ENCODE measurements around the gene EPB41L1.
A peak's percentile ranks its signal among the peaks of the same experiment; 100 is the strongest.

EPB41L1 gene

GRCh38 chr20:36234771-36235320, 80.3 kb downstream of the EPB41L1 start:
- no peak for DNase-seq

- peak; percentile 90 for DNase-seq
Observed at GRCh38 chr20:36235892-36236785, 81.6 kb downstream of the EPB41L1 start, which contains the start of gene AAR2. Gene AAR2, plus strand, starts transcription at chr20:36236478. Its CDS starts 3,391 bp downstream, at chr20:36239869.

GRCh38 chr20:36236786-36237121, 82.2 kb downstream of the EPB41L1 start:
- no peak for DNase-seq

DNA sequence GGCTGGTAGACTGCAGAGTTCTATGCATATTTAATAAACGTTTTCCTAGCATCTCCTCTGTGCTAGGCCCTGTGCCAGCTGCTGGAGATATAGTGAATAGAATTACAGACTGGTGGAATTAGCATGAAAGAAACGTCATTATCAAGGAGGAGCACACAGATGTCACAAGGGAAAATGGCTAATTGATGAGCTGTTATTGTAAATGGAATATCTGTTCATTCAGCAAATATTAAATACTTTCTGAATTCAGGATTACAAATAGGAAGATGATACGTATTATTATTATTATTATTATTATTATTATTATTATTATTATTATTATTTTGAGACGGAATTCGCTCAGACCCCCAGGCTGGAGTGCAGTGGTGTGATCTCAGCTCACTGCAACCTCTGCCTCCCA, 82.9 kb downstream of the EPB41L1 start:
- no peak for DNase-seq

GRCh38 chr20:36238153-36238552, 83.6 kb downstream of the EPB41L1 start:
- DNase-seq = no peak

GRCh38 chr20:36238760-36239159, 84.2 kb downstream of the EPB41L1 start:
- DNase-seq = no peak

GRCh38 chr20:36240076-36240475, 85.5 kb downstream of the EPB41L1 start:
- no peak for DNase-seq

DNA sequence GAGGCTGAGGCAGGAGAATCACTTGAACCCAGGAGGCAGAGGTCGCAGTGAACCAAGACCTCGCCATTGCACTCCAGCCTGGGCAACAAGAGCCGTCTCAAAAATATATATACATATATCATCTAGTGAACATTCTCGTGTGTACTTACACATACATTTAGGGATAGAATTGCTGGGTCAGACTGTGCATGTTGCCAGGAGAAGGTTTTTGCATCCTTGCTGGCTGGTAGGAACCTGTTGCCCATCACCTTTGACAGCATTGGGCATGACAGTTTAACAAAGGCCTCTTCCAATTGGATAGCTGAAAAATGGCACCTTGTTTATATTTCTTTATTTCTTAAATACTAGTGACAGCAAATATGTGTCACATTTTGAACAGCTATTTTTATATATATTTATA, 87.1 kb downstream of the EPB41L1 start:
- no peak for DNase-seq

GRCh38 chr20:36243726-36244125, 89.2 kb downstream of the EPB41L1 start:
- DNase-seq = no peak

DNA sequence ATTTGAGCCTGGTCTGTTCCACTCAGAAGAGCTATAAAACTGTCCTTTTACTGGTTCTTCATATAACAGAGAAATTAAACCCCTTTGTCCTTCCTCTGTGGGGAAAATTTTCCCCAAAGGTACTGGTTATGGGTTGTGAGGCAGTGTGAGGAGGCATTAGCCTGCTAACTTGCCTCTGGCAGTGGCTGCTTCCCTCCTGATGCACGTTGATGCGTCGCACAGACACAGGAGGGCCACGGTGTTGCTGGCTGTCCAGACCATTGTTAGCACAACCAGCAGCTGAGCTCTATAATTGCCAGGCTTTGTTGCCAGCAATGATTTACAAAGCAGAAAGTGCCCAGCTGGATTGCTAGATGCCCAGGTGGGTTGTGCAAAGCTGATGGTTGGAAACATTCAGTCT, 91.9 kb downstream of the EPB41L1 start:
- no peak for DNase-seq

DNA sequence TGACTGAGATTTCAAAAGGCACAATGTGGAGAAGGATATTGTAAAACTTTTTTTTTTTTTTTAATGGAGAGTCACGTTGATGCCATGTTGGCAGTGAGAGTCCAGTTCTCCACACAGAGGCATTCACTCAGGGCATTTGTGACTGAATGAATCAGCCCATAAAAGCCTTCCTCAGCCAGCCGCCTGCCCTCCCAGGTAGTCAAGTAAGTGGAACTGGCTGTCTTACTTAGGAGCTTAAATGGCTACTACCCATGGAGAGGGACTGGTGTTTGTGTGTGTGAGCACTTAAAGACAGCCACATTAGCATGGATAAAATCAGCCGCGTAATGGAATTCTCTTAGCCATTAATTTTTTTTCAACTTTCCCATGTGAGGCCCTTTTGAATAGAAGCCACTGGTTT, 94.3 kb downstream of the EPB41L1 start:
- no peak for DNase-seq

DNA sequence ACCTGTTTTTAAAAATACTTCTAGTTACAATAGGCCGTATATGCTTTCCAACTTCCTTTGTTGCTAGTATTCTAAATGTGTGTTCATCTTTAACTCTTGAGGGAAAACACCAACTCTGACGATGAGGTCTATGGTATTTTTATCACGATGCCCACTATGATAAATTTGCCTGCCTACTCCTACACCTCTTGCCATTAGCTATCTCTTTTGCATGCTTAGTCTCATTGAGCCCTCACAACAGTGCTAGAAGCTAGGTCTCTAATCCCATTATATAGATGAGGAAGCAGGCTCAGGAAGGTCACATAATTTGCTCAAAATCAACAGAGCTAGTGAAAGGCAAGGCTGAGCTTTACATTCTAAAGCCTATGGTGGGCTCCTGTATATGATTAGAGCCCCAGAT, 94.9 kb downstream of the EPB41L1 start:
- no peak for DNase-seq

- DNase-seq = no peak
Observed at GRCh38 chr20:36251426-36251825, 96.9 kb downstream of the EPB41L1 start.

- DNase-seq = no peak
Observed at GRCh38 chr20:36252511-36252910, 98.0 kb downstream of the EPB41L1 start.

DNA sequence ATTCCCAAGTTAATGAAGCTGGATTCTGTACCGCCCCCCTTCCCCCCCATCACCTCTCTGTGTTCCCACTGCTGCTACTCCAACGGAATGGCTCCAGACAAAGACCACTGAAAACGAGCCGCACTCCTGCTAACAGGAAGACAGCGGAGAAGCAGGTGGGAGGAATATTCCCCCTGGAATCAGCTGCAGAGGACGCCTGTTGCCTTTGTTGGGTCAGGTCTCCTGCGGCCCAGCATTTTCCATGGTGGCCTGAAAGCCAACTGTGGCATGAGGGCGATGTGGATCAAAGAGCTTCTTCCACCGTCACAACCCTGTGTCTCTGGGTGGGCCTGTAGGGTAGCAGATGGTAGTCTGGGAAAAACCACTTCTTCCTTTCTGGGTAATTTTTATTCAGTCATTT, 98.5 kb downstream of the EPB41L1 start:
- DNase-seq = no peak

DNA sequence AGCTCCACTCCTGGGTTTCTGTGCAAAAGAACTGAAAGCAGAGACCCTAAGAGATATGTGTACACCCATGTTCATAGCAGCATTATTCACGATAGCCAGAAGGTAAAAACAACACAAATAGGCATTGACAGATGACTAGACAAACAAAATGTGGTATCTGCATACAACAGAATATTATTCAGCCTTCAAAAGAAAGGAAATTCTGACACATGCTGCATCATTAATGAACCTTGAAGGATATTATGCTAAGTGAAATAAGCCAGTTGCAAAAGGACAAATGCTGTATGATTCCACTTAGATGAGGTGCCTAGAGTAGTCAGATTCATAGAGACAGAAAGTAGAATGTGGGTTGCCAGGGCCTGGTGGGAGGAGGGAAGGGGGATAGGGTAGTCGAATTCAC, 99.5 kb downstream of the EPB41L1 start:
- DNase-seq = no peak

DNA sequence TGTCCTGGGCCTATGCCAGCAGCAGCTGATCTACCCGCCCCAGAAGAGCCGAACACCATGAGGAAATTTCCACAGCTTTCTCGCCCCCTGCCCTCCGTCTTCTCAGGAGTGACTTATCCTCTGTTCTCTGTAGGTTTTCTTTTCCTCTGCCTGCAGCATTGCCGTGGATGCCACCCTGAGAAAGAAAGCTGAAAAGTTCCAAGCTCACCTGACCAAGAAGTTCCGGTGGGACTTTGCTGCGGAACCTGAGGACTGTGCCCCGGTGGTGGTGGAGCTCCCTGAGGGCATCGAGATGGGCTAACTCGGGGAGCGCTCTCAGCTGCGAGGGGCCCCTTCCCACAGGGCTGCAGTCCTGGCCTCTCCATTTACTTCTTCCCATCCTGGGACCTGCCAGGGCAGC, 100.9 kb downstream of the EPB41L1 start:
- no peak for DNase-seq

DNA sequence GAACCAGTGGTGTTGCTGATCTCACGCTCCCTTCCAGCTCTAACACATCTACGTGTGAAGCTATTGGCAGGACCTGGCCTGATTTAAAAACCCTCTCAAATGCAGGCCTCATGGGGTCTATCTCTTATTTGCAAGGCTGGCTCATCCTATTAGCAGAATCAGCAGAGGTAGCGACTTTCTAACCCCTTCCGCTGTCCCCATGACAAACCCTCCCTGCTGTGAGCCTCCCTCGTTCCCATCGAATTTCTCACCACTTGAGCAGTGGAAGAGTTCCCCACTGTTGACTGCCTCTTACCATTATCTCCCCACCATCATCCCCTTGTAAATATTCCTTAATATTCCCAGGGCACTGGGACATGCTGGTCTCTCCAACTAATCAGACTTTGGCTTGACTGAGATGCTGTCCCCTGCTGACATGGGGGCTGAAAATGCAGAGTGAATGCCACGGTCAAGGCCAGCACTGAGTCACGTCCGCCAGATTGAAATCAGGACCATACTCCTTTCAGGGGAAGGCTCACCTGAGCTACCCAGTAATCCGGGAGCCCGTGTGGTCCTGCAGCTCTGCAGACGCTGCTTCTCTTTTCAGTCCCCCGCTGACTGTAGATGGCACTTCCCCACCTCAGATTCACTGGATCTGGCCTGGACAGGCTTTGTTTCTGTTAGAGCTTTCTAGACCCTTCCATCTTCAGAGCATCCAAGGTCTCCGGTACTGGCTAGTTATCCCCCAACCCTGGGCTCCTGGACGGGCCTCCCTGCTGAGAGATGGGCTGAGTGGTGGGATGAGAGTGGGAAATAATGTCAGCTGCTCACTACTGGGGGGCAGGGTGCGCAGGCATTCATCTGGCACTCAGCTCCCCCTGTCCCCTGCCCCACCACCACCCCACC, 104.9 kb downstream of the EPB41L1 start:
- no peak for DNase-seq

DNA sequence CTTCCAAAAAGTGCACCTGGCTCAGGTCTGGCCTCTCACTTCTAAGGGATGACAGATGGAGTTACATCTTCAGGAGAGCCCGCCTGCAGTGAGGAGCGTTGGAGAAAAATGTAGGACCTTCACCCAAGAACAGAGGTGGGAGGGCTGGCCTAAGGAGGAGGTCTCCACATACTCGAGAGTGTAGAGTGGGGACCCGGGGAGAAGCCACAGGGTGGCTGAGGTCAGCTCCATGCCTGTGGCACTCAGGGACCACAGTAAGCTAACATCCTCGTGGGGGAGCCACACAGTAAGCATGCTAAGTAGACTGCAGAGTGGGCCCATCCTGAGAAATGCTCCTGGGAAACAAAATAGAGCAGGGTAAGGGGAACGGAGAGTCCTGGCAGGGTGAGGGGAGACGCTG, 105.8 kb downstream of the EPB41L1 start:
- DNase-seq = no peak

GRCh38 chr20:36261389-36262105, 107.0 kb downstream of the EPB41L1 start:
- no peak for DNase-seq

GRCh38 chr20:36262440-36262839, 107.9 kb downstream of the EPB41L1 start:
- no peak for DNase-seq

GRCh38 chr20:36264426-36265246, 110.1 kb downstream of the EPB41L1 start:
- DNase-seq = no peak

Measured in right forelimb (tissue), 1 donor.